Subcutaneous abdominal adipose tissue (tissue), 5 donors: Measurements from ENCODE around the gene SLC2A2.

Experiments used
- H3K27ac ChIP-seq: one replicate; pipeline ENCODE4 v1.7.0; 2013; ENCODE audit warnings: low read depth, mild to moderate bottlenecking, inconsistent platforms, low read length, moderate library complexity
- H3K27me3 ChIP-seq, 5 donors: one replicate each; pipeline ENCODE4 v1.7.0; 2013; ENCODE audit warnings: low read length in 5 of 5, inconsistent platforms in 1 of 5; ENCODE audit not compliant: control insufficient read depth in 5 of 5, insufficient read depth in 4 of 5
- H3K36me3 ChIP-seq, 5 donors: one replicate each; pipeline ENCODE4 v1.7.0; 2013; ENCODE audit warnings: low read length in 5 of 5; ENCODE audit not compliant: control insufficient read depth in 5 of 5, insufficient read depth in 5 of 5
- H3K4me1 ChIP-seq, 5 donors: one replicate each; pipeline ENCODE4 v1.7.0; 2013; ENCODE audit warnings: low read length in 5 of 5, mild to moderate bottlenecking in 3 of 5, moderate library complexity in 1 of 5; ENCODE audit not compliant: control insufficient read depth in 5 of 5, insufficient read depth in 5 of 5
- H3K4me3 ChIP-seq, 5 donors: one replicate each; pipeline ENCODE4 v1.7.0; 2013; ENCODE audit warnings: low read length in 5 of 5, low read depth in 1 of 5
- H3K9ac ChIP-seq, 5 donors: one replicate each; pipeline ENCODE4 v1.7.0; 2013; ENCODE audit warnings: low read length in 5 of 5, mild to moderate bottlenecking in 4 of 5, moderate library complexity in 3 of 5
- H3K9me3 ChIP-seq, 5 donors: one replicate each; pipeline ENCODE4 v1.7.0; 2013; ENCODE audit warnings: low read length in 5 of 5; ENCODE audit not compliant: control insufficient read depth in 5 of 5
- donor health status: healthy.
- donor health status: healthy.
- donor health status: healthy.
- donor health status: healthy.
- donor health status: healthy.

The SLC2A2 gene

DNA sequence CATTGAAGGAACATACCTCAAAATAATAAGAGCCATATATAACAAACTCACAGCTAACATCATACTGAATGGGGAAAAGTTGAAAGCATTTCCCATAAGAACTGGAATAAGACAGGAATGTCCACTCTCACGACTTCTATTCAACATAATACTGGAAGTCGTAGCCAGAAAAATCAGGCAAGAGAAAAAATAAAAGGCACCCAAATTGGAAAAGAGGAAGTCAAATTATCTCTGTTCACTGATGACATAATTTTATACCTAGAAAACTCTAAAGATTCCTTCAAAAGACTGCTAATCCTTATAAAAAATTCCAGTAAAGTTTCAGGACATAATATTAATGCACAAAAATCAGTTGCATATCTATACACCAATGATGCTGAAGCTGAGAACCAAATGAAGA lies 34.9 kb downstream of the SLC2A2 start:
- Histone ChIP-seq H3K9ac (no peak overlapping the region), H3K9me3 (no peaks in the 10 kb centered on the region), H3K27ac (no peak overlapping the region), H3K4me1 (no peaks in the 10 kb centered on the region), H3K36me3 (no peaks in the 10 kb centered on the region), H3K27me3 (peaks cover 0 to 3% (median 0%) of the 10 kb centered on the region in 5 donors), H3K4me3 (no peak overlapping the region)

- no peak overlapping the region for H3K9ac ChIP-seq
- H3K27ac ChIP-seq, result no peak overlapping the region
- peaks cover 0 to 2% (median 0%) of the 10 kb centered on the region in 5 donors for H3K9me3 ChIP-seq
- H3K4me1 ChIP-seq, result no peaks in the 10 kb centered on the region
- H3K27me3 ChIP-seq, result peaks cover 0 to 3% (median 0%) of the 10 kb centered on the region in 5 donors
- no peak overlapping the region for H3K4me3 ChIP-seq
- no peaks in the 10 kb centered on the region for H3K36me3 ChIP-seq
These were observed 37.3 kb downstream of the SLC2A2 start for GRCh38 chr3:170989100-170989648.

- H3K9ac ChIP-seq, result no peak overlapping the region
- no peak overlapping the region for H3K27ac ChIP-seq
- peaks cover 0 to 5% (median 0%) of the 10 kb centered on the region in 5 donors for H3K9me3 ChIP-seq
- H3K27me3 ChIP-seq, result peaks cover 0 to 3% (median 0%) of the 10 kb centered on the region in 5 donors
- H3K36me3 ChIP-seq, result no peaks in the 10 kb centered on the region
- H3K4me1 ChIP-seq, result no peaks in the 10 kb centered on the region
- no peak overlapping the region for H3K4me3 ChIP-seq
These were observed 38.1 kb downstream of the SLC2A2 start for GRCh38 chr3:170988378-170988777.

DNA sequence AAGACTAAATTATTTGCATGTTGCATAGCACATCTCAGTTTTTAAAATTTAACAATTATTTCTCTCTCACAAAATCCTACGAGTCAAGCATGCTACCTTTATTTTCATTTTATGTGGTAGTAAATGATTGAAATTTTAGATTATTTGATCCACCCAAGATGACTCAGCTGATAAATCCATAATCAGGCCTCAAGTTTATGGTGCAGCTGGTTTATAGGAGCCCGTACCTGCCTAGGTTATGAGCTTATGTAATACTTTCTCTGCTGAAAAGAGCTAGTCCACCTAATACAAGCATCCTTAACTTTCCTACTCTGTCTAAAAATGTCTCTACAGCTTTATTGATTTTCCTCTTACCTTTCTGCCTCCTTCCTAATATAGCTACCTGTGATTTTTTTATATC lies 41.2 kb downstream of the SLC2A2 start:
- Histone ChIP-seq H3K4me3 (no peak overlapping the region), H3K27ac (no peak overlapping the region), H3K4me1 (no peaks in the 10 kb centered on the region), H3K27me3 (peaks cover 0 to 3% (median 0%) of the 10 kb centered on the region in 5 donors), H3K36me3 (no peaks in the 10 kb centered on the region), H3K9ac (no peak overlapping the region), H3K9me3 (peaks cover 0 to 5% (median 0%) of the 10 kb centered on the region in 5 donors)

DNA sequence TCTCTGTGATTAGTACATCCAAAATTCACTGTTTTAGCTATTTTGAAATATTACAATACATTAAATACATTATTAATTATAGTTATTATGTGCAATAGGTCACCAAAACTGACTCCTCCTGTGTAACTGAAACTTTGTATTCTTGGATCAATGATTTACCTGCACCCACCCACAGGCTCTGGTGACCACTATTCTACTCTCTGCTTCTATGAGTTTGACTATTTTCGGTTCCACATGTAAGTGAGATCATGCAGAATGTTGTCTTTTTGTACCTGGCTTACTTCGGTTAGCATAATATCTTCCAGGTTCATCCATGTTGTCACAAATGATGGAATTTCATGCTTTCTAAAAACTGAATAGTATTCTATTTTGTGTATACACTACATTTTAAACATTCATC lies 43.8 kb downstream of the SLC2A2 start:
- no peak overlapping the region for H3K9ac ChIP-seq
- H3K36me3 ChIP-seq, result no peaks in the 10 kb centered on the region
- H3K9me3 ChIP-seq, result peaks cover 0 to 5% (median 0%) of the 10 kb centered on the region in 5 donors
- H3K27ac ChIP-seq, result no peak overlapping the region
- H3K27me3 ChIP-seq, result no peaks in the 10 kb centered on the region
- H3K4me3 ChIP-seq, result no peak overlapping the region
- no peaks in the 10 kb centered on the region for H3K4me1 ChIP-seq

DNA sequence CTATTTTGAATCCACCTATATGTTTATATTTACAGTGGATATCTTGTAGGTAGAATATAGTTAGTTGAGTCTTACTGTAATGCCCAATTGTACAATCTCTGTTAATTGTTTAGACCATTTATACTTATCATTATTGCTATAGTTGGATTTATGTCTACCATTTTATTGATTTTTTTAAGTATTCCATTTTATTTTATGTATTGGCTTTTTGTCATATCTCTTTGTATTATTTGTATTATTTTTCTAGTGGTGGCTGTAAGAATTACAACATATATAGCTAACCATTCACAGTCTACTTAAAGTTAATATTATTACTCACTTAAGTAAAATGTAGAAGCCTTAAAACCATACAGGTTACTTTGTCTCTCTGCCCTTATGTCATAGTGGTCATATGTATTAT lies 46.1 kb downstream of the SLC2A2 start:
- Histone ChIP-seq H3K4me1 (no peaks in the 10 kb centered on the region), H3K36me3 (no peaks in the 10 kb centered on the region), H3K27me3 (peaks cover 0 to 2% (median 0%) of the 10 kb centered on the region in 5 donors), H3K9ac (no peak overlapping the region), H3K9me3 (peaks cover 0 to 5% (median 0%) of the 10 kb centered on the region in 5 donors), H3K4me3 (no peak overlapping the region), H3K27ac (no peak overlapping the region)

GRCh38 chr3:170977949-170978745 lies 48.4 kb downstream of the SLC2A2 start:
- H3K4me1 ChIP-seq, result no peaks in the 10 kb centered on the region
- H3K9me3 ChIP-seq, result no peaks in the 10 kb centered on the region
- no peak overlapping the region for H3K9ac ChIP-seq
- peaks cover 0 to 4% (median 0%) of the 10 kb centered on the region in 5 donors for H3K27me3 ChIP-seq
- H3K4me3 ChIP-seq, result no peak overlapping the region
- H3K36me3 ChIP-seq, result no peaks in the 10 kb centered on the region
- no peak overlapping the region for H3K27ac ChIP-seq

DNA sequence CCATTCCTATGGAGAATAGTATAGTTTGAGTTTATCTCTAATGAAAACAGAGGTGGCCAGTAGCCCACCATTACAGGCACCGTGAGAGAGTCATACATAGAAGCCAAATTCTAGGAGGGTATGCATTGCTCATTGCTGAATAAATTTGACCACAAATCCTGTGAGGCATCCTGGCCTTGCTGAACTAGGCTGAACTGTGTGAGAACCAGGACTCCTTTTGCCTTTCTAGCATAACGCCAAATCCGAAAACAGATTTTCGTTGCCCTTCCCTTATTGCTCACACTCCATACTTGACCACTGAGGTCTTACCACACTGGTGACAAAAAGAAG lies 50.4 kb downstream of the SLC2A2 start:
- H3K27ac ChIP-seq, result no peak overlapping the region
- H3K9ac ChIP-seq, result no peak overlapping the region
- peaks cover 0 to 4% (median 0%) of the 10 kb centered on the region in 5 donors for H3K27me3 ChIP-seq
- H3K4me3 ChIP-seq, result no peak overlapping the region
- no peaks in the 10 kb centered on the region for H3K9me3 ChIP-seq
- no peaks in the 10 kb centered on the region for H3K4me1 ChIP-seq
- H3K36me3 ChIP-seq, result no peaks in the 10 kb centered on the region

GRCh38 chr3:170975283-170976189 lies 51.0 kb downstream of the SLC2A2 start:
- no peaks in the 10 kb centered on the region for H3K36me3 ChIP-seq
- no peak overlapping the region for H3K4me3 ChIP-seq
- H3K4me1 ChIP-seq, result no peaks in the 10 kb centered on the region
- H3K27ac ChIP-seq, result no peak overlapping the region
- H3K9me3 ChIP-seq, result no peaks in the 10 kb centered on the region
- H3K9ac ChIP-seq, result no peak overlapping the region
- peaks cover 0 to 4% (median 0%) of the 10 kb centered on the region in 5 donors for H3K27me3 ChIP-seq

DNA sequence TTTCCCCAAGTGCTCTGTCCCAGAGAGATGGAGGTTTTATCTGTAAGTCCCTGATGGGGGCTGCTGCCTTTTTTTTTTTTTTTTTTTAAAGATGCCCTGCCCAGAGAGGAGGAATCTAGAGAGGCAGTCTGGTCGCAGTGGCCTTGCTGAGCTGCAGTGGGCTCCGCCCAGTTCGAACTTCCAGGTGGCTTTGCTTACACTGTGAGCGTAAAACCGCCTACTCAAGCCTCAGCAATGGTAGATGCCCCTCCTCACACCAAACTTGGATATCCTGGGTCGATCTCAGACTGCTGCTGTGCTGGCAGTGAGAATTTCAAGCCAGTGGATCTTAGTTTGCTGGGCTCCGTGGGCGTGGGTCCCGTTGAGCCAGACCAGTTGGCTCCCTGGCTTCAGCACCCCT lies 51.6 kb downstream of the SLC2A2 start:
- no peak overlapping the region for H3K4me3 ChIP-seq
- H3K9me3 ChIP-seq, result no peaks in the 10 kb centered on the region
- no peaks in the 10 kb centered on the region for H3K36me3 ChIP-seq
- H3K9ac ChIP-seq, result no peak overlapping the region
- no peaks in the 10 kb centered on the region for H3K4me1 ChIP-seq
- no peak overlapping the region for H3K27ac ChIP-seq
- peaks cover 0 to 4% (median 0%) of the 10 kb centered on the region in 5 donors for H3K27me3 ChIP-seq
